HepG2 (cell line): ENCODE results near the gene AHCY. TPM values are rescaled to one million over a fixed set of nuclear protein-coding genes. Genes with fewer than 3 reads are reported as not detected.

ENCODE experiments used
- ETV5 ChIP-seq: IDR thresholded peaks from 2 replicates; pipeline ENCODE4 v1.6.1; 2018; ENCODE audit warnings: missing biosample characterization, missing genetic modification reagents, inconsistent platforms, borderline replicate concordance
- IRF2 ChIP-seq: IDR thresholded peaks from 2 replicates; pipeline ENCODE4 v1.6.1; 2018; ENCODE audit warnings: missing genetic modification reagents, missing compliant biosample characterization
- NFIC ChIP-seq: IDR thresholded peaks from 2 replicates; pipeline ENCODE4 v1.6.1; 2012; ENCODE audit warnings: mild to moderate bottlenecking, low read length, inconsistent platforms
- TCF7L2 ChIP-seq: IDR thresholded peaks from 2 replicates; pipeline ENCODE4 v1.6.1; 2011; ENCODE audit warnings: mild to moderate bottlenecking, low read depth, low read length, moderate library complexity
- TEAD2 ChIP-seq: sonication (generic); formaldehyde crosslinking; IDR thresholded peaks from 2 replicates; pipeline ENCODE4 v1.9.0; 2021; ENCODE audit warnings: missing genetic modification reagents
- ZNF616 ChIP-seq: sonication (generic); formaldehyde crosslinking; IDR thresholded peaks from 2 replicates; pipeline ENCODE4 v1.5.0; 2020; ENCODE audit warnings: low read depth, mild to moderate bottlenecking, missing genetic modification reagents
- ZSCAN29 ChIP-seq: sonication (generic); formaldehyde crosslinking; conservative IDR thresholded peaks from 2 replicates; pipeline ENCODE4 v1.4.0; 2020; ENCODE audit warnings: mild to moderate bottlenecking, missing genetic modification reagents
- polyA plus RNA-seq, 8 experiments: library from polyadenylated mRNA; depleted of rRNA in 3 of 8; stranded (reverse) in 7 of 8; unstranded in 1 of 8; fragments of >200 nt; fragmentation: Illumina TruSeq in 4 of 8; extraction: Trizol in 4 of 8; gene quantifications; 2 replicates each; pipeline versions ENCODE4 v1.2.1 to v1.2.3, GENCODE V29; 2011 to 2016; ENCODE audit warnings: low read depth in 4 of 8, missing spikeins in 1 of 8, mixed read lengths in 1 of 8; ENCODE audit not compliant: insufficient read depth in 1 of 8
- total RNA-seq, 5 experiments: library from RNA; depleted of rRNA; stranded (reverse); fragments of >200 nt; fragmentation: Illumina TruSeq; extraction: Trizol; gene quantifications; 2 replicates each; pipeline ENCODE4 v1.2.3, GENCODE V29; 2016; ENCODE audit warnings: low read depth in 1 of 5
- TF ChIP-seq, protein P1 (sequence below): sonication (generic); formaldehyde crosslinking; IDR thresholded peaks from 2 replicates; pipeline ENCODE4 v1.5.0; 2020; ENCODE audit warnings: missing genetic modification reagents
- TF ChIP-seq, protein P2 (sequence below): sonication (generic); formaldehyde crosslinking; IDR thresholded peaks from 2 replicates; pipeline ENCODE4 v1.4.0; 2020; ENCODE audit warnings: missing genetic modification reagents
- TF ChIP-seq, protein P3 (sequence below): sonication (generic); formaldehyde crosslinking; IDR thresholded peaks from 2 replicates; pipeline ENCODE4 v1.4.0; 2020; ENCODE audit warnings: missing genetic modification reagents
- TF ChIP-seq, protein P4 (sequence below): IDR thresholded peaks from 2 replicates; pipeline ENCODE4 v1.6.1; 2016; ENCODE audit warnings: missing compliant biosample characterization, missing genetic modification reagents, borderline replicate concordance
- TF ChIP-seq, protein P5 (sequence below): sonication (generic); formaldehyde crosslinking; IDR thresholded peaks from 2 replicates; pipeline ENCODE4 v1.5.0; 2020; ENCODE audit warnings: missing genetic modification reagents
- TF ChIP-seq, protein P6 (sequence below): sonication (generic); formaldehyde crosslinking; IDR thresholded peaks from 2 replicates; pipeline ENCODE4 v1.4.0; 2020; ENCODE audit warnings: mild to moderate bottlenecking, missing genetic modification reagents
- TF ChIP-seq, protein P7 (sequence below): sonication (generic); formaldehyde crosslinking; IDR thresholded peaks from 2 replicates; pipeline ENCODE4 v1.4.0; 2020; ENCODE audit warnings: missing genetic modification reagents

The AHCY gene
- total and polyA plus RNA-seq, 2 of the 13 experiments (the other 11 are each of a cell fraction or from before 2014, with no cell fraction given) = 407 to 419 TPM

DNA sequence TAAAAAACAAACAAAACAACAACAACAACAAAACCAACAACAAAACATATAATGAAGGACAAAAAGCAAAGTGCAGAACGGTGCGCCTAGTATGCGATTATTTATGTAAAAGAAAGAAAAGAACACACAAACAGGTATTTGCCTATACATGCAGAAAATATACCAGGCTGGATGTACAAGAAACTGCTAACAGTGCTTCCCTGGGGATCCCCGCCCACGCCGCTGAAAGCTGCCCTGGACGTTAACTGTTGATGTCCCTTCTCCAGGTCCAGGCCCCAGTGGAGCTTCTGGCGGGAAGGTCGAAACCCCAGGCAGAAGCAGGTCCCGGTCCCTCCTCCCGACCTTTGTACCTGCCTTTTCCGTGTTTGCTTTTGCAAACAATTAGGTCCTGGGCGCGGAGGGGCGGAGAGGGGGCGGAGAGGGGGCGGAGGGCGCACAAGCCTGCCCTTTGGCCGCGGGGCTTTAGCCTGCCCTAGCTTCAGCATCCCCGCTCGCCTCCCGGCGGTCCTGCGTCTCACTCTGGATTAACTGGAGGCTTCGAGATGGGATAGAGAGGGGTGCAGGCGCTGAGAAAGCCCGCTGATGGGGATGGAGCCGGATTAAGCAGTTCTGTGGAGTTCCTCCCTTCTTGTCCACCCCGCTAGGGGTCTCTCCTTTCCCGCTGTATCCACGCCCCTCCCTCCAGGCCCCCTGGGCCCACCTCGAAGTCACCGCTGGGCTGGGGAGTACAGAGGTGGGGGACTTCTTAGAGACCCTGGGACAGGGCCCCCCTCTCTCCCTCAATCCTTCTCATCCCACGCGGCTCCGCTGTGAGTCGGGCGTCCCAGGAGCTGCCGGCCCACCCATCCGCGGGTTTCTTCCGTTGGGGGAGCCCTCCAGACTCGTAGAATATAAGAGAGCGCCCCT is 8.2 kb upstream of the AHCY start (continued):
- TF ChIP-seq ZSCAN29 (CRISPR knock-in tag) (peak; percentile 75), TEAD2 (CRISPR knock-in tag) (0 out of 2 replicates have a peak, but pooled peaks have one; percentile 57), NFIC (no peak; the same call in 1 of the 2 replicates), ZNF616 (CRISPR knock-in tag) (no peak; the same call in 1 of the 2 replicates), IRF2 (CRISPR knock-in tag) (peak; percentile 87), ETV5 (CRISPR knock-in tag) (peak; percentile 80; the same call in 1 of the 2 replicates), TCF7L2 (no peak)
- TF ChIP-seq, protein P1, sequence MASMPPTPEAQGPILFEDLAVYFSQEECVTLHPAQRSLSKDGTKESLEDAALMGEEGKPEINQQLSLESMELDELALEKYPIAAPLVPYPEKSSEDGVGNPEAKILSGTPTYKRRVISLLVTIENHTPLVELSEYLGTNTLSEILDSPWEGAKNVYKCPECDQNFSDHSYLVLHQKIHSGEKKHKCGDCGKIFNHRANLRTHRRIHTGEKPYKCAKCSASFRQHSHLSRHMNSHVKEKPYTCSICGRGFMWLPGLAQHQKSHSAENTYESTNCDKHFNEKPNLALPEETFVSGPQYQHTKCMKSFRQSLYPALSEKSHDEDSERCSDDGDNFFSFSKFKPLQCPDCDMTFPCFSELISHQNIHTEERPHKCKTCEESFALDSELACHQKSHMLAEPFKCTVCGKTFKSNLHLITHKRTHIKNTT (CRISPR knock-in tag) = no peak
- TF ChIP-seq, protein P2, sequence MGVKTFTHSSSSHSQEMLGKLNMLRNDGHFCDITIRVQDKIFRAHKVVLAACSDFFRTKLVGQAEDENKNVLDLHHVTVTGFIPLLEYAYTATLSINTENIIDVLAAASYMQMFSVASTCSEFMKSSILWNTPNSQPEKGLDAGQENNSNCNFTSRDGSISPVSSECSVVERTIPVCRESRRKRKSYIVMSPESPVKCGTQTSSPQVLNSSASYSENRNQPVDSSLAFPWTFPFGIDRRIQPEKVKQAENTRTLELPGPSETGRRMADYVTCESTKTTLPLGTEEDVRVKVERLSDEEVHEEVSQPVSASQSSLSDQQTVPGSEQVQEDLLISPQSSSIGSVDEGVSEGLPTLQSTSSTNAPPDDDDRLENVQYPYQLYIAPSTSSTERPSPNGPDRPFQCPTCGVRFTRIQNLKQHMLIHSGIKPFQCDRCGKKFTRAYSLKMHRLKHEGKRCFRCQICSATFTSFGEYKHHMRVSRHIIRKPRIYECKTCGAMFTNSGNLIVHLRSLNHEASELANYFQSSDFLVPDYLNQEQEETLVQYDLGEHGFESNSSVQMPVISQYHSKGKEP (CRISPR knock-in tag) = no peak
- TF ChIP-seq, protein P3, sequence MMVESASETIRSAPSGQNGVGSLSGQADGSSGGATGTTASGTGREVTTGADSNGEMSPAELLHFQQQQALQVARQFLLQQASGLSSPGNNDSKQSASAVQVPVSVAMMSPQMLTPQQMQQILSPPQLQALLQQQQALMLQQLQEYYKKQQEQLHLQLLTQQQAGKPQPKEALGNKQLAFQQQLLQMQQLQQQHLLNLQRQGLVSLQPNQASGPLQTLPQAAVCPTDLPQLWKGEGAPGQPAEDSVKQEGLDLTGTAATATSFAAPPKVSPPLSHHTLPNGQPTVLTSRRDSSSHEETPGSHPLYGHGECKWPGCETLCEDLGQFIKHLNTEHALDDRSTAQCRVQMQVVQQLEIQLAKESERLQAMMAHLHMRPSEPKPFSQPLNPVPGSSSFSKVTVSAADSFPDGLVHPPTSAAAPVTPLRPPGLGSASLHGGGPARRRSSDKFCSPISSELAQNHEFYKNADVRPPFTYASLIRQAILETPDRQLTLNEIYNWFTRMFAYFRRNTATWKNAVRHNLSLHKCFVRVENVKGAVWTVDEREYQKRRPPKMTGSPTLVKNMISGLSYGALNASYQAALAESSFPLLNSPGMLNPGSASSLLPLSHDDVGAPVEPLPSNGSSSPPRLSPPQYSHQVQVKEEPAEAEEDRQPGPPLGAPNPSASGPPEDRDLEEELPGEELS = peak; percentile 98
- TF ChIP-seq, protein P4, sequence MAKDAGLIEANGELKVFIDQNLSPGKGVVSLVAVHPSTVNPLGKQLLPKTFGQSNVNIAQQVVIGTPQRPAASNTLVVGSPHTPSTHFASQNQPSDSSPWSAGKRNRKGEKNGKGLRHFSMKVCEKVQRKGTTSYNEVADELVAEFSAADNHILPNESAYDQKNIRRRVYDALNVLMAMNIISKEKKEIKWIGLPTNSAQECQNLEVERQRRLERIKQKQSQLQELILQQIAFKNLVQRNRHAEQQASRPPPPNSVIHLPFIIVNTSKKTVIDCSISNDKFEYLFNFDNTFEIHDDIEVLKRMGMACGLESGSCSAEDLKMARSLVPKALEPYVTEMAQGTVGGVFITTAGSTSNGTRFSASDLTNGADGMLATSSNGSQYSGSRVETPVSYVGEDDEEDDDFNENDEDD = peak; percentile 98
- TF ChIP-seq, protein P5, sequence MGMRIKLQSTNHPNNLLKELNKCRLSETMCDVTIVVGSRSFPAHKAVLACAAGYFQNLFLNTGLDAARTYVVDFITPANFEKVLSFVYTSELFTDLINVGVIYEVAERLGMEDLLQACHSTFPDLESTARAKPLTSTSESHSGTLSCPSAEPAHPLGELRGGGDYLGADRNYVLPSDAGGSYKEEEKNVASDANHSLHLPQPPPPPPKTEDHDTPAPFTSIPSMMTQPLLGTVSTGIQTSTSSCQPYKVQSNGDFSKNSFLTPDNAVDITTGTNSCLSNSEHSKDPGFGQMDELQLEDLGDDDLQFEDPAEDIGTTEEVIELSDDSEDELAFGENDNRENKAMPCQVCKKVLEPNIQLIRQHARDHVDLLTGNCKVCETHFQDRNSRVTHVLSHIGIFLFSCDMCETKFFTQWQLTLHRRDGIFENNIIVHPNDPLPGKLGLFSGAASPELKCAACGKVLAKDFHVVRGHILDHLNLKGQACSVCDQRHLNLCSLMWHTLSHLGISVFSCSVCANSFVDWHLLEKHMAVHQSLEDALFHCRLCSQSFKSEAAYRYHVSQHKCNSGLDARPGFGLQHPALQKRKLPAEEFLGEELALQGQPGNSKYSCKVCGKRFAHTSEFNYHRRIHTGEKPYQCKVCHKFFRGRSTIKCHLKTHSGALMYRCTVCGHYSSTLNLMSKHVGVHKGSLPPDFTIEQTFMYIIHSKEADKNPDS (CRISPR knock-in tag) = no peak
- TF ChIP-seq, protein P6, sequence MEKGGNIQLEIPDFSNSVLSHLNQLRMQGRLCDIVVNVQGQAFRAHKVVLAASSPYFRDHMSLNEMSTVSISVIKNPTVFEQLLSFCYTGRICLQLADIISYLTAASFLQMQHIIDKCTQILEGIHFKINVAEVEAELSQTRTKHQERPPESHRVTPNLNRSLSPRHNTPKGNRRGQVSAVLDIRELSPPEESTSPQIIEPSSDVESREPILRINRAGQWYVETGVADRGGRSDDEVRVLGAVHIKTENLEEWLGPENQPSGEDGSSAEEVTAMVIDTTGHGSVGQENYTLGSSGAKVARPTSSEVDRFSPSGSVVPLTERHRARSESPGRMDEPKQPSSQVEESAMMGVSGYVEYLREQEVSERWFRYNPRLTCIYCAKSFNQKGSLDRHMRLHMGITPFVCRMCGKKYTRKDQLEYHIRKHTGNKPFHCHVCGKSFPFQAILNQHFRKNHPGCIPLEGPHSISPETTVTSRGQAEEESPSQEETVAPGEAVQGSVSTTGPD (CRISPR knock-in tag) = peak; percentile 82; the same call in 1 of the 2 replicates
- TF ChIP-seq, protein P7, sequence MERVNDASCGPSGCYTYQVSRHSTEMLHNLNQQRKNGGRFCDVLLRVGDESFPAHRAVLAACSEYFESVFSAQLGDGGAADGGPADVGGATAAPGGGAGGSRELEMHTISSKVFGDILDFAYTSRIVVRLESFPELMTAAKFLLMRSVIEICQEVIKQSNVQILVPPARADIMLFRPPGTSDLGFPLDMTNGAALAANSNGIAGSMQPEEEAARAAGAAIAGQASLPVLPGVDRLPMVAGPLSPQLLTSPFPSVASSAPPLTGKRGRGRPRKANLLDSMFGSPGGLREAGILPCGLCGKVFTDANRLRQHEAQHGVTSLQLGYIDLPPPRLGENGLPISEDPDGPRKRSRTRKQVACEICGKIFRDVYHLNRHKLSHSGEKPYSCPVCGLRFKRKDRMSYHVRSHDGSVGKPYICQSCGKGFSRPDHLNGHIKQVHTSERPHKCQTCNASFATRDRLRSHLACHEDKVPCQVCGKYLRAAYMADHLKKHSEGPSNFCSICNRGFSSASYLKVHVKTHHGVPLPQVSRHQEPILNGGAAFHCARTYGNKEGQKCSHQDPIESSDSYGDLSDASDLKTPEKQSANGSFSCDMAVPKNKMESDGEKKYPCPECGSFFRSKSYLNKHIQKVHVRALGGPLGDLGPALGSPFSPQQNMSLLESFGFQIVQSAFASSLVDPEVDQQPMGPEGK (CRISPR knock-in tag) = peak; percentile 95
